K562 (cell line): ENCODE measurements around the gene PSAP. TPM values are rescaled to one million over a fixed set of nuclear protein-coding genes. Genes with fewer than 3 reads are reported as not detected.

Experiments
- RAD21 ChIP-seq, 2 experiments: fragments of 250-450 bp in 1 of 2; fragments of 450-650 bp in 1 of 2; sonication (Bioruptor Pico) in 1 of 2; formaldehyde crosslinking in 1 of 2; IDR thresholded peaks in 1 of 2; conservative IDR thresholded peaks in 1 of 2; 2 replicates each; pipeline versions ENCODE4 v1.4.0 to v1.8.0; 2020 to 2022; ENCODE audit warnings: mild to moderate bottlenecking in 2 of 2, moderate library complexity in 1 of 2
- XRCC3 ChIP-seq: fragments of 450-650 bp; IDR thresholded peaks from 2 replicates; pipeline ENCODE4 v1.6.1; 2017; ENCODE audit warnings: mild to moderate bottlenecking, moderate library complexity
- YY1 ChIP-seq, 3 experiments: IDR thresholded peaks; 2 replicates each; pipeline ENCODE4 v1.6.1; 2011; ENCODE audit warnings: low read length in 2 of 3, mild to moderate bottlenecking in 2 of 3, moderate library complexity in 2 of 3, borderline replicate concordance in 1 of 3, control low read depth in 1 of 3, low read depth in 1 of 3; ENCODE audit not compliant: insufficient read depth in 3 of 3, insufficient replicate concordance in 2 of 3, control insufficient read depth in 1 of 3, insufficient read length in 1 of 3; ENCODE audit errors: extremely low read depth in 1 of 3
- ZBTB5 ChIP-seq: fragments of 450-650 bp; IDR thresholded peaks from 2 replicates; pipeline ENCODE4 v1.6.1; 2017; ENCODE audit warnings: antibody characterized with exemption
- ZNF57 ChIP-seq: fragments of 450-650 bp; formaldehyde crosslinking; IDR thresholded peaks from 2 replicates; pipeline ENCODE4 v1.4.0; 2020; ENCODE audit warnings: mild to moderate bottlenecking, moderate library complexity
- polyA plus RNA-seq, 8 experiments: library from polyadenylated mRNA; depleted of rRNA in 4 of 8; stranded (reverse) in 5 of 8; unstranded in 3 of 8; fragments of >200 nt; fragmentation: Nextera tagmentation in 2 of 8; fragmentation: Illumina TruSeq in 1 of 8; extraction: Ambion mirVana in 2 of 8; extraction: Trizol in 1 of 8; gene quantifications; 2 replicates each; pipeline versions ENCODE4 v1.2.1 to v1.2.3, GENCODE V29; 2011 to 2014; ENCODE audit warnings: inconsistent platforms in 1 of 8, missing spikeins in 1 of 8
- total RNA-seq, 7 experiments: library from RNA; depleted of rRNA in 6 of 7; stranded (reverse); fragments of >200 nt in 6 of 7; fragmentation: Illumina TruSeq in 2 of 7; extraction: Trizol in 2 of 7; gene quantifications; 2 replicates each; pipeline versions ENCODE4 v1.2.1 to v1.2.3, GENCODE V29; 2011 to 2021; ENCODE audit warnings: low replicate concordance in 1 of 7
- TF ChIP-seq, protein P1 (sequence below), 3 experiments: fragments of 200-800 bp in 1 of 3; fragments of 250-450 bp in 1 of 3; fragments of 450-650 bp in 1 of 3; sonication (Bioruptor Pico) in 1 of 3; sonication (Bioruptor generic) in 1 of 3; formaldehyde crosslinking in 1 of 3; IDR thresholded peaks; 2 replicates each; pipeline versions ENCODE4 v1.6.1 to v1.8.0; 2016 to 2022; ENCODE audit warnings: mild to moderate bottlenecking in 2 of 3, missing genetic modification characterization in 2 of 3, missing compliant biosample characterization in 1 of 3, moderate library complexity in 1 of 3
- TF ChIP-seq, protein P2 (sequence below): fragments of 200-600 bp; sonication (generic); IDR thresholded peaks from one replicate; pipeline ENCODE4 v1.6.1; 2012; ENCODE audit warnings: mild to moderate bottlenecking, low read depth, low read length, inconsistent platforms

PSAP gene
- total and polyA plus RNA-seq, 9 of the 15 experiments (the other 6 are each of a cell fraction or from before 2014, with no cell fraction given) = 245 to 700 (median 429) TPM

DNA sequence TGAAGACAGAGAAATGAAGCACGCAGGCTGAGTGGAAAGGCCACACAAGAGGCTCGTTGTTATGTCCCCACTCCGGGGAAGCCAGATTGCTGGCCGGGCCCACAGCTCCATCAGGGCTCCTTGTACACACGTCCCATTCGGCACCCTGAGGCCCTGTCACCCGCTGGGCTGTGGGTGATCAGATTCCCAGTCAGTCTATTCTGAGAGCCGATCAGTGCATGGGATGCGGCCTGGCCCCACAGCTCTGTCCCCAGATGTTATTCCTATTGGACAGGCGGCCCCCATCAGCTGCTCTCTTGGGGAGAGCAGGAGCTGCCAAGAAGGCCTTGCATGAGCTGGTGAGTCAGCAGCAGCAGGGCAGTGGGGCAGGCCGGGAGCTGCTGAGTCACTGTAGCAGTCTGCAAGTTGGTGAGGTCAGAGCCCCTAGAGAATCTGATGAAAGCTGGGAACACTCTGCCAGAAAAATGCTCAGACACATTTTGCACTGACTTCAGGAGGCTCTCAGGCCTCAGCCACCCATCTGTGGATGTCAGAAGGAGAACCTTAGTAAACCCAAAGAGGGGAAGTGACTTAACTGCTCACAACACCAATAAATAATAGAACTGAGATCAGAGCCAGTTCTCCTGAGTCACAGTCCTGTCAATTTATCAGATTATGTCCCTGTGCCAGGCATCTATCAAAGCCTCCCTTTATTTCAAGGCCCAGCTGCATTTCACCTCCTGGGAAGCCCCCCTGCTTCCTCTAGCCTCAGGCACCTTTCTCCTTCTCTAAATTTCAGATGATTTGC is 9.4 kb upstream of the PSAP start (continued):
- TF ChIP-seq YY1 (IDR thresholded peaks at IDR 0.05; ENCODE audit: borderline replicate concordance in 1 of 3, control insufficient read depth in 1 of 3, extremely low read depth in 1 of 3, insufficient read depth in 3 of 3, insufficient read length in 1 of 3, insufficient replicate concordance in 2 of 3, low read depth in 1 of 3, low read length in 2 of 3) = peak in 2 of 3 experiments; percentile 53 to 59
- TF ChIP-seq, protein P1, sequence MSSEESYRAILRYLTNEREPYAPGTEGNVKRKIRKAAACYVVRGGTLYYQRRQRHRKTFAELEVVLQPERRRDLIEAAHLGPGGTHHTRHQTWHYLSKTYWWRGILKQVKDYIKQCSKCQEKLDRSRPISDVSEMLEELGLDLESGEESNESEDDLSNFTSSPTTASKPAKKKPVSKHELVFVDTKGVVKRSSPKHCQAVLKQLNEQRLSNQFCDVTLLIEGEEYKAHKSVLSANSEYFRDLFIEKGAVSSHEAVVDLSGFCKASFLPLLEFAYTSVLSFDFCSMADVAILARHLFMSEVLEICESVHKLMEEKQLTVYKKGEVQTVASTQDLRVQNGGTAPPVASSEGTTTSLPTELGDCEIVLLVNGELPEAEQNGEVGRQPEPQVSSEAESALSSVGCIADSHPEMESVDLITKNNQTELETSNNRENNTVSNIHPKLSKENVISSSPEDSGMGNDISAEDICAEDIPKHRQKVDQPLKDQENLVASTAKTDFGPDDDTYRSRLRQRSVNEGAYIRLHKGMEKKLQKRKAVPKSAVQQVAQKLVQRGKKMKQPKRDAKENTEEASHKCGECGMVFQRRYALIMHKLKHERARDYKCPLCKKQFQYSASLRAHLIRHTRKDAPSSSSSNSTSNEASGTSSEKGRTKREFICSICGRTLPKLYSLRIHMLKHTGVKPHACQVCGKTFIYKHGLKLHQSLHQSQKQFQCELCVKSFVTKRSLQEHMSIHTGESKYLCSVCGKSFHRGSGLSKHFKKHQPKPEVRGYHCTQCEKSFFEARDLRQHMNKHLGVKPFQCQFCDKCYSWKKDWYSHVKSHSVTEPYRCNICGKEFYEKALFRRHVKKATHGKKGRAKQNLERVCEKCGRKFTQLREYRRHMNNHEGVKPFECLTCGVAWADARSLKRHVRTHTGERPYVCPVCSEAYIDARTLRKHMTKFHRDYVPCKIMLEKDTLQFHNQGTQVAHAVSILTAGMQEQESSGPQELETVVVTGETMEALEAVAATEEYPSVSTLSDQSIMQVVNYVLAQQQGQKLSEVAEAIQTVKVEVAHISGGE (CRISPR knock-in tag; IDR thresholded peaks at IDR 0.05) = peak in 1 of 3 experiments; percentile 60; a peak in 2 of 6 replicates
- 0 out of 2 replicates have a peak, but pooled peaks have one; percentile 17 for TF ChIP-seq ZNF57
- TF ChIP-seq ZBTB5 = no peak
- no peak for TF ChIP-seq XRCC3
- peak in 1 of 2 experiments; percentile 51; a peak in 2 of 4 replicates for TF ChIP-seq RAD21 (CRISPR knock-in tag; conservative IDR thresholded peaks at IDR 0.05 in 1 of 2, IDR thresholded peaks at IDR 0.05 in 1 of 2)
- TF ChIP-seq, protein P2, sequence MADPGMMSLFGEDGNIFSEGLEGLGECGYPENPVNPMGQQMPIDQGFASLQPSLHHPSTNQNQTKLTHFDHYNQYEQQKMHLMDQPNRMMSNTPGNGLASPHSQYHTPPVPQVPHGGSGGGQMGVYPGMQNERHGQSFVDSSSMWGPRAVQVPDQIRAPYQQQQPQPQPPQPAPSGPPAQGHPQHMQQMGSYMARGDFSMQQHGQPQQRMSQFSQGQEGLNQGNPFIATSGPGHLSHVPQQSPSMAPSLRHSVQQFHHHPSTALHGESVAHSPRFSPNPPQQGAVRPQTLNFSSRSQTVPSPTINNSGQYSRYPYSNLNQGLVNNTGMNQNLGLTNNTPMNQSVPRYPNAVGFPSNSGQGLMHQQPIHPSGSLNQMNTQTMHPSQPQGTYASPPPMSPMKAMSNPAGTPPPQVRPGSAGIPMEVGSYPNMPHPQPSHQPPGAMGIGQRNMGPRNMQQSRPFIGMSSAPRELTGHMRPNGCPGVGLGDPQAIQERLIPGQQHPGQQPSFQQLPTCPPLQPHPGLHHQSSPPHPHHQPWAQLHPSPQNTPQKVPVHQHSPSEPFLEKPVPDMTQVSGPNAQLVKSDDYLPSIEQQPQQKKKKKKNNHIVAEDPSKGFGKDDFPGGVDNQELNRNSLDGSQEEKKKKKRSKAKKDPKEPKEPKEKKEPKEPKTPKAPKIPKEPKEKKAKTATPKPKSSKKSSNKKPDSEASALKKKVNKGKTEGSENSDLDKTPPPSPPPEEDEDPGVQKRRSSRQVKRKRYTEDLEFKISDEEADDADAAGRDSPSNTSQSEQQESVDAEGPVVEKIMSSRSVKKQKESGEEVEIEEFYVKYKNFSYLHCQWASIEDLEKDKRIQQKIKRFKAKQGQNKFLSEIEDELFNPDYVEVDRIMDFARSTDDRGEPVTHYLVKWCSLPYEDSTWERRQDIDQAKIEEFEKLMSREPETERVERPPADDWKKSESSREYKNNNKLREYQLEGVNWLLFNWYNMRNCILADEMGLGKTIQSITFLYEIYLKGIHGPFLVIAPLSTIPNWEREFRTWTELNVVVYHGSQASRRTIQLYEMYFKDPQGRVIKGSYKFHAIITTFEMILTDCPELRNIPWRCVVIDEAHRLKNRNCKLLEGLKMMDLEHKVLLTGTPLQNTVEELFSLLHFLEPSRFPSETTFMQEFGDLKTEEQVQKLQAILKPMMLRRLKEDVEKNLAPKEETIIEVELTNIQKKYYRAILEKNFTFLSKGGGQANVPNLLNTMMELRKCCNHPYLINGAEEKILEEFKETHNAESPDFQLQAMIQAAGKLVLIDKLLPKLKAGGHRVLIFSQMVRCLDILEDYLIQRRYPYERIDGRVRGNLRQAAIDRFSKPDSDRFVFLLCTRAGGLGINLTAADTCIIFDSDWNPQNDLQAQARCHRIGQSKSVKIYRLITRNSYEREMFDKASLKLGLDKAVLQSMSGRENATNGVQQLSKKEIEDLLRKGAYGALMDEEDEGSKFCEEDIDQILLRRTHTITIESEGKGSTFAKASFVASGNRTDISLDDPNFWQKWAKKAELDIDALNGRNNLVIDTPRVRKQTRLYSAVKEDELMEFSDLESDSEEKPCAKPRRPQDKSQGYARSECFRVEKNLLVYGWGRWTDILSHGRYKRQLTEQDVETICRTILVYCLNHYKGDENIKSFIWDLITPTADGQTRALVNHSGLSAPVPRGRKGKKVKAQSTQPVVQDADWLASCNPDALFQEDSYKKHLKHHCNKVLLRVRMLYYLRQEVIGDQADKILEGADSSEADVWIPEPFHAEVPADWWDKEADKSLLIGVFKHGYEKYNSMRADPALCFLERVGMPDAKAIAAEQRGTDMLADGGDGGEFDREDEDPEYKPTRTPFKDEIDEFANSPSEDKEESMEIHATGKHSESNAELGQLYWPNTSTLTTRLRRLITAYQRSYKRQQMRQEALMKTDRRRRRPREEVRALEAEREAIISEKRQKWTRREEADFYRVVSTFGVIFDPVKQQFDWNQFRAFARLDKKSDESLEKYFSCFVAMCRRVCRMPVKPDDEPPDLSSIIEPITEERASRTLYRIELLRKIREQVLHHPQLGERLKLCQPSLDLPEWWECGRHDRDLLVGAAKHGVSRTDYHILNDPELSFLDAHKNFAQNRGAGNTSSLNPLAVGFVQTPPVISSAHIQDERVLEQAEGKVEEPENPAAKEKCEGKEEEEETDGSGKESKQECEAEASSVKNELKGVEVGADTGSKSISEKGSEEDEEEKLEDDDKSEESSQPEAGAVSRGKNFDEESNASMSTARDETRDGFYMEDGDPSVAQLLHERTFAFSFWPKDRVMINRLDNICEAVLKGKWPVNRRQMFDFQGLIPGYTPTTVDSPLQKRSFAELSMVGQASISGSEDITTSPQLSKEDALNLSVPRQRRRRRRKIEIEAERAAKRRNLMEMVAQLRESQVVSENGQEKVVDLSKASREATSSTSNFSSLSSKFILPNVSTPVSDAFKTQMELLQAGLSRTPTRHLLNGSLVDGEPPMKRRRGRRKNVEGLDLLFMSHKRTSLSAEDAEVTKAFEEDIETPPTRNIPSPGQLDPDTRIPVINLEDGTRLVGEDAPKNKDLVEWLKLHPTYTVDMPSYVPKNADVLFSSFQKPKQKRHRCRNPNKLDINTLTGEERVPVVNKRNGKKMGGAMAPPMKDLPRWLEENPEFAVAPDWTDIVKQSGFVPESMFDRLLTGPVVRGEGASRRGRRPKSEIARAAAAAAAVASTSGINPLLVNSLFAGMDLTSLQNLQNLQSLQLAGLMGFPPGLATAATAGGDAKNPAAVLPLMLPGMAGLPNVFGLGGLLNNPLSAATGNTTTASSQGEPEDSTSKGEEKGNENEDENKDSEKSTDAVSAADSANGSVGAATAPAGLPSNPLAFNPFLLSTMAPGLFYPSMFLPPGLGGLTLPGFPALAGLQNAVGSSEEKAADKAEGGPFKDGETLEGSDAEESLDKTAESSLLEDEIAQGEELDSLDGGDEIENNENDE = no peak
